GM12878 (cell line): ENCODE results near the gene ZYG11A. TPM values are rescaled to one million over a fixed set of nuclear protein-coding genes. Genes with fewer than 3 reads are reported as not detected.
"Not testable (repeated sequence)": the region's sequence is repeated elsewhere in the genome, so short reads cannot be mapped to it uniquely, and the experiment has no call there.

Experiments
- ATAC-seq: fragments of 200-7000 bp; cut with Tn5 transposase; 3 replicates; pipeline ENCODE4 v1.9.1; 2020; ENCODE audit warnings: mild to moderate bottlenecking, moderate library complexity
- BruUV-seq: library from RNA; stranded (reverse); fragments of 400-500 nt; replicated peaks from 2 replicates; lab custom pipeline; 2021; lab: Mats Ljungman, UMichigan
- CTCF ChIA-PET: fragments of 300-600 bp; sonication (Branson Sonifier 250); formaldehyde crosslinking; extraction: SDS; loops from one replicate; lab custom pipeline; 2021; ENCODE audit warnings: inconsistent platforms; lab: Yijun Ruan, JAX
- POLR2A ChIA-PET: fragments of 350-600 bp; formaldehyde crosslinking; extraction: SDS; loops from one replicate; lab custom pipeline; 2021; ENCODE audit warnings: inconsistent platforms; lab: Charles Lee
- RAD21 ChIA-PET: fragments of 300-600 bp; sonication (Branson Sonifier 250); formaldehyde crosslinking; loops from one replicate; lab custom pipeline; 2023; ENCODE audit warnings: antibody characterized with exemption; ENCODE audit not compliant: unreplicated experiment; lab: Charles Lee
- SMC1A ChIA-PET: fragments of 300-600 bp; sonication (Branson Sonifier 250); formaldehyde crosslinking; loops from one replicate; lab custom pipeline; 2023; ENCODE audit not compliant: unreplicated experiment, uncharacterized antibody; lab: Charles Lee
- DNase-seq: peaks from one replicate; pipeline ENCODE4 v3.0.0-alpha.2; 2011; ENCODE audit warnings: low read depth, low spot score
- FAIRE-seq: peaks from 3 replicates; lab custom pipeline; 2011; peaks lifted over from hg19 to GRCh38; lab: Jason Lieb, UNC
- H2AFZ ChIP-seq: 2 replicates; pipeline ENCODE4 v1.6.0; 2011; ENCODE audit warnings: low read depth, low read length, control low read depth; ENCODE audit not compliant: control insufficient read depth
- H3K27ac ChIP-seq: 2 replicates; pipeline ENCODE4 v1.5.1; 2011; ENCODE audit warnings: control low read depth; ENCODE audit not compliant: control insufficient read depth, insufficient read depth
- H3K27me3 ChIP-seq, 2 experiments: replicated peaks in 1 of 2; 2 replicates each; pipeline versions ENCODE4 v1.6.0 to v1.6.1; 2011; ENCODE audit warnings: low read length in 1 of 2; ENCODE audit not compliant: control insufficient read depth in 2 of 2, insufficient read depth in 2 of 2
- H3K36me3 ChIP-seq, 2 experiments: 2 replicates each; pipeline ENCODE4 v1.5.1; 2011; ENCODE audit warnings: low read length in 1 of 2; ENCODE audit not compliant: control insufficient read depth in 2 of 2, insufficient read depth in 2 of 2
- H3K4me1 ChIP-seq: 2 replicates; pipeline ENCODE4 v1.6.1; 2011; ENCODE audit warnings: mild to moderate bottlenecking, low read length, moderate library complexity, mixed read lengths; ENCODE audit not compliant: control insufficient read depth, insufficient read depth
- H3K4me2 ChIP-seq: 2 replicates; pipeline ENCODE4 v1.6.0; 2011; ENCODE audit warnings: control low read depth; ENCODE audit not compliant: control insufficient read depth, insufficient read depth
- H3K4me3 ChIP-seq: fragments of 200-600 bp; sonication (generic); 2 replicates; pipeline ENCODE4 v1.5.1; 2016
- H3K79me2 ChIP-seq: 2 replicates; pipeline ENCODE4 v1.6.0; 2011; ENCODE audit warnings: low read length; ENCODE audit not compliant: control insufficient read depth, insufficient read depth
- H3K9ac ChIP-seq: 2 replicates; pipeline ENCODE4 v1.8.0; 2011; ENCODE audit warnings: low read length, control low read depth, mixed read lengths; ENCODE audit not compliant: control insufficient read depth, insufficient read depth
- H3K9me3 ChIP-seq: replicated peaks from 3 replicates; pipeline ENCODE4 v1.5.1; 2011; ENCODE audit warnings: mild to moderate bottlenecking, low read length; ENCODE audit not compliant: control insufficient read depth, insufficient read depth
- H4K20me1 ChIP-seq: 2 replicates; pipeline ENCODE4 v1.6.0; 2011; ENCODE audit not compliant: control insufficient read depth, insufficient read depth
- ATF7 ChIP-seq: fragments of 450-650 bp; IDR thresholded peaks from 2 replicates; pipeline ENCODE4 v1.6.1; 2016; ENCODE audit warnings: low read depth, mild to moderate bottlenecking
- BACH1 ChIP-seq: fragments of 450-650 bp; IDR thresholded peaks from 2 replicates; pipeline ENCODE4 v1.6.1; 2017; ENCODE audit warnings: mild to moderate bottlenecking, borderline replicate concordance
- BHLHE40 ChIP-seq, 2 experiments: fragments of 450-650 bp in 1 of 2; IDR thresholded peaks; 2 replicates each; pipeline ENCODE4 v1.6.1; 2011 to 2017; ENCODE audit warnings: low read depth in 2 of 2, borderline replicate concordance in 1 of 2, improper control_type of control experiment in 1 of 2, low read length in 1 of 2, mild to moderate bottlenecking in 1 of 2
- BRCA1 ChIP-seq: IDR thresholded peaks from 2 replicates; pipeline ENCODE4 v1.6.1; 2011; ENCODE audit warnings: low read depth, low read length, improper control_type of control experiment
- E2F4 ChIP-seq: IDR thresholded peaks from 2 replicates; pipeline ENCODE4 v1.6.1; 2012; ENCODE audit warnings: low read depth, low read length, improper control_type of control experiment
- E4F1 ChIP-seq: fragments of 450-650 bp; IDR thresholded peaks from 2 replicates; pipeline ENCODE4 v1.6.1; 2018; ENCODE audit warnings: borderline replicate concordance, mild to moderate bottlenecking; ENCODE audit not compliant: partially characterized antibody
- IRF5 ChIP-seq: fragments of 450-650 bp; IDR thresholded peaks from 2 replicates; pipeline ENCODE4 v1.6.1; 2017; ENCODE audit warnings: borderline replicate concordance
- RCOR1 ChIP-seq: conservative IDR thresholded peaks from 2 replicates; pipeline ENCODE4 v1.6.1; 2012; ENCODE audit warnings: low read depth, low read length, improper control_type of control experiment
- RUNX3 ChIP-seq: IDR thresholded peaks from 2 replicates; pipeline ENCODE4 v1.6.1; 2012; ENCODE audit warnings: low read length, inconsistent platforms
- SIN3A ChIP-seq: IDR thresholded peaks from 2 replicates; pipeline ENCODE4 v1.6.1; 2012; ENCODE audit warnings: low read depth, low read length, improper control_type of control experiment
- SP1 ChIP-seq: IDR thresholded peaks from one replicate; pipeline ENCODE4 v1.6.1; 2011; ENCODE audit warnings: low read depth, low read length
- TCF12 ChIP-seq: IDR thresholded peaks from 2 replicates; pipeline ENCODE4 v1.6.1; 2011; ENCODE audit warnings: low read depth, mild to moderate bottlenecking, low read length
- YY1 ChIP-seq: IDR thresholded peaks from 2 replicates; pipeline ENCODE4 v1.6.1; 2011; ENCODE audit warnings: low read depth, mild to moderate bottlenecking, low read length
- WGBS: methylation state at CpG from one replicate; pipeline ENCODE4 v1.1.6; 2016; ENCODE audit warnings: low lambda C conversion rate; ENCODE audit not compliant: insufficient replicate concordance, insufficient coverage; ENCODE audit errors: missing lambda C conversion rate; 5-methylcytosine and 5-hydroxymethylcytosine counted together
- in situ Hi-C: fragments of 300-500 bp; cut with MboI; formaldehyde crosslinking; loops from 9 replicates; pipeline ENCODE4 v1.14.3; 2018; ENCODE audit warnings: mixed read lengths
- intact Hi-C: fragments of 100-400 bp; cut with micrococcal nuclease; formaldehyde crosslinking; loops from one replicate; pipeline ENCODE4 v1.14.2; 2022; ENCODE audit not compliant: unreplicated experiment
- polyA plus RNA-seq, 11 experiments: library from polyadenylated mRNA; depleted of rRNA in 4 of 11; unstranded in 6 of 11; stranded (reverse) in 5 of 11; fragments of >200 nt; fragmentation: Nextera tagmentation in 4 of 11; fragmentation: Illumina TruSeq in 1 of 11; extraction: Ambion mirVana in 4 of 11; extraction: Trizol in 1 of 11; gene quantifications; 1 replicate in 1 of 11; 2 replicates in 10 of 11; pipeline versions ENCODE4 v1.2.1 to v1.2.3, GENCODE V29; 2011 to 2016; ENCODE audit warnings: inconsistent platforms in 2 of 11, missing spikeins in 2 of 11, low read depth in 1 of 11
- total RNA-seq, 4 experiments: library from RNA; depleted of rRNA in 3 of 4; stranded (reverse); fragments of >200 nt in 3 of 4; fragmentation: Illumina TruSeq in 1 of 4; extraction: Trizol in 1 of 4; gene quantifications; 2 replicates each; pipeline versions ENCODE4 v1.2.1 to v1.2.3, GENCODE V29; 2013 to 2021

The ZYG11A gene
- total and polyA plus RNA-seq, 10 of the 15 experiments (the other 5 are each of a cell fraction or from before 2014, with no cell fraction given) = 0.22 to 6.4 (median 0.68) TPM

- TF ChIP-seq IRF5 (peak; percentile 53; the same call in 1 of the 2 replicates), YY1 (peak; percentile 65; the same call in 1 of the 2 replicates), RCOR1 (peak; percentile 97; the same call in 1 of the 2 replicates), SIN3A (peak; percentile 92), BACH1 (0 out of 2 replicates have a peak, but pooled peaks have one; percentile 20), BRCA1 (peak; percentile 89), ATF7 (no peak), SP1 (peak; percentile 37), TCF12 (0 out of 2 replicates have a peak, but pooled peaks have one; percentile 34), E2F4 (peak; percentile 90), BHLHE40 (IDR thresholded peaks at IDR 0.05; ENCODE audit: borderline replicate concordance in 1 of 2, low read depth in 2 of 2, low read length in 1 of 2) (peak; percentile 76 to 91; a peak in 3 of 4 replicates), E4F1 (no peak), RUNX3 (peak; percentile 26; the same call in 1 of the 2 replicates)
Measured at GRCh38 chr1:52842643-52843310, at the start of gene ZYG11A (continued).

- H3K9me3 ChIP-seq, H2AFZ ChIP-seq, DNase-seq, H3K27me3 ChIP-seq, BruUV-seq, H3K9ac ChIP-seq, RAD21 ChIA-PET, intact Hi-C loops, in situ Hi-C loops, H3K4me2 ChIP-seq, H3K4me3 ChIP-seq, H3K27ac ChIP-seq, SMC1A ChIA-PET, H3K36me3 ChIP-seq, POLR2A ChIA-PET, FAIRE-seq, H4K20me1 ChIP-seq, ATAC-seq, H3K4me1 ChIP-seq, H3K79me2 ChIP-seq: not testable (repeated sequence)
- 74% methylated on average over 7 of the region's 7 CpGs for WGBS
- CTCF ChIA-PET = interaction anchor here (1.6 kb wide), 1 partner anchor 32 kb away, joined by 4 read pairs; no protein-coding TSS in a partner anchor
Measured at GRCh38 chr1:52793717-52794116, 48.8 kb upstream of the ZYG11A start.
